MM.1S (cell line): Measurements from ENCODE around the gene MELTF.

Source experiments
- EZH2phosphoT487 ChIP-seq: fragments of 300-600 bp; sonication (generic); IDR thresholded peaks from 2 replicates; pipeline ENCODE4 v1.6.1; 2018; ENCODE audit warnings: antibody characterized with exemption, low read length
- TF ChIP-seq, protein P1 (sequence below): fragments of 300-600 bp; sonication (generic); IDR thresholded peaks from 2 replicates; pipeline ENCODE4 v1.5.1; 2016; ENCODE audit warnings: antibody characterized with exemption, low read length, mixed read lengths

DNA sequence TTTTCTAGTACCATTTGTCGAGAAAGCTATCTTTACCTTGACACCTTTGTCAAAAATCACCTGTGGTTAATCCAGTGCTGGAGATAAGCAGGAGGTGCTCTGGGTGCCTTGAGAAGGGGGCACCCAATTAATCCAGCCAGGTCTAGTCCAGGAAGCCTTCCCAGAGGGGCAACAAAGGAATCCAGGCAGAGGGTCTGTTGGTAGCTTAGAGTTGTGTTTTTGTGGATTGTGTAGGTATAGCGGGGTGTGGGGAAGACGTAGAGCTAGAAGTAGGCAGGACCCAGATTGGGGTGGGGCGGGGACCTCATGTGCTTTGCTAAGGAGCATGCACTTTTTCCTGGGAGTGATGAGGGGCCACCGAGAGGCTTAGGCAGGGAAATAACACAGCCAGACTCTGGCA, 55.0 kb downstream of the MELTF start:
- TF ChIP-seq, protein P1, sequence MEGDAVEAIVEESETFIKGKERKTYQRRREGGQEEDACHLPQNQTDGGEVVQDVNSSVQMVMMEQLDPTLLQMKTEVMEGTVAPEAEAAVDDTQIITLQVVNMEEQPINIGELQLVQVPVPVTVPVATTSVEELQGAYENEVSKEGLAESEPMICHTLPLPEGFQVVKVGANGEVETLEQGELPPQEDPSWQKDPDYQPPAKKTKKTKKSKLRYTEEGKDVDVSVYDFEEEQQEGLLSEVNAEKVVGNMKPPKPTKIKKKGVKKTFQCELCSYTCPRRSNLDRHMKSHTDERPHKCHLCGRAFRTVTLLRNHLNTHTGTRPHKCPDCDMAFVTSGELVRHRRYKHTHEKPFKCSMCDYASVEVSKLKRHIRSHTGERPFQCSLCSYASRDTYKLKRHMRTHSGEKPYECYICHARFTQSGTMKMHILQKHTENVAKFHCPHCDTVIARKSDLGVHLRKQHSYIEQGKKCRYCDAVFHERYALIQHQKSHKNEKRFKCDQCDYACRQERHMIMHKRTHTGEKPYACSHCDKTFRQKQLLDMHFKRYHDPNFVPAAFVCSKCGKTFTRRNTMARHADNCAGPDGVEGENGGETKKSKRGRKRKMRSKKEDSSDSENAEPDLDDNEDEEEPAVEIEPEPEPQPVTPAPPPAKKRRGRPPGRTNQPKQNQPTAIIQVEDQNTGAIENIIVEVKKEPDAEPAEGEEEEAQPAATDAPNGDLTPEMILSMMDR: no peak
- no peak for TF ChIP-seq EZH2phosphoT487
